Activated CD4-positive, alpha-beta T cell treated with anti-CD3 and anti-CD28 coated beads, Interleukin-2, Interleukin-6, amounts not matched to agents 100 ng/mL and 50 ng/mL, durations not matched to agents 16 hours and 8 hours (primary cell): ENCODE data around the gene MIX23.

Experiments used
- DNase-seq: peaks from one replicate; pipeline ENCODE4 v3.0.0-alpha.2; 2020

The MIX23 gene

GRCh38 chr3:122350814-122351418, 32.1 kb downstream of the MIX23 start:
- DNase-seq = no peak

GRCh38 chr3:122349171-122349570, 33.9 kb downstream of the MIX23 start:
- DNase-seq = no peak

- no peak for DNase-seq
Observed at GRCh38 chr3:122343654-122344053, 39.4 kb downstream of the MIX23 start.

DNA sequence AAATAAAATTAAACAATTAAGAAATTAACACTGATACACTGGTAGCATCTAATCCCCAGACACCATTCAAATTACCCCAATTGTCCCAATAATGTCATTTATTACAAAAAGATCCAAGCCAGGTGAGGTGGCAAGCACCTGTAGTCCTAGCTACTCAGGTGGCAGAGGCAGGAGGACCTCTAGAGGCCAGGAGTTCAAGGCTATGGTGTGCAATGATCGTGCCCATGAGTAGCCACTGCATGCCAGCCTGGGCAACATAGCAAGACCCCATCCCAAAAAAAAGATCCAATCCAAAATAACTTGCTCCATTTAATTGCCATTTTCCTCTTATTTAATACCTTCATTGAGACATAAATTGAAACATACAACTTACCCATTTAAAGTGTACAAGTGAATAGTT, 40.2 kb downstream of the MIX23 start:
- DNase-seq = no peak

GRCh38 chr3:122332551-122332950, 50.5 kb downstream of the MIX23 start:
- no peak for DNase-seq

DNA sequence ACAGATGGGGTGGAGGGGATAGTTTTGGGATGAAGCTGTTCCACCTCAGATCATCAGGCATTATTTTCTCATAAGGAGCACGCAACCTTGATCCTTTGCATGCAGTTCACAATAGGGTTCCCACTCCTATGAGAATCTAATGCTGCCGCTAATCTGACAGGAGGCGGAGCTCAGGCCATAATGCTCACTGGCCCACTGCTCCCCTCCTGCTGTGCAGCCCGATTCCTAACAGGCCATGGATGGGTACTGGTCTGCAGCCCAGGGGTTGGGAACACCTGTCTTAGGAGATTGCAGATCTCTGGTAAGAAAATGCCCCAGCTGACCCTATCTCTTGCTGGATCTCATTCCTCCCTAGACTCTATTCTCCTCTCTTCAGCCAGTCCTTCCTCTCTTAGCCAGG, 51.1 kb downstream of the MIX23 start:
- DNase-seq = no peak

DNA sequence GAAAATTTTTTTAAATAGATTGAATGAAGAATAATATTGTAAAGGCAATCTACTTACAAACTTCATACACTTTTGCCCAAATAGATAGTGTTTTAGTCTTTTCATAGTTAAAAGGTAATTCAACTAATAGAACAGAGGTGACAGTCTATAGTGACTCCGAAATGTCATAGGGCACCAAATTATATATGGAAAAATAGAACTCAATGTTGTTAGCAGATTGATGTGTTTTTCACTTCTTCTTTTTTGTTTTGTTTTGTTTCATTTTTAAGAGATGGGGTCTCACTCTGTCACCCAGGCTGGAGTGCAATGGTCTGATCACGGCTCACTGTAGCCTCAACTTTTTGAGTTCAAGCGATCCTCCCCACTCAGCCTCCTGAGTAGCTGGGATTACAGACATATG, 57.3 kb downstream of the MIX23 start:
- DNase-seq = no peak

DNA sequence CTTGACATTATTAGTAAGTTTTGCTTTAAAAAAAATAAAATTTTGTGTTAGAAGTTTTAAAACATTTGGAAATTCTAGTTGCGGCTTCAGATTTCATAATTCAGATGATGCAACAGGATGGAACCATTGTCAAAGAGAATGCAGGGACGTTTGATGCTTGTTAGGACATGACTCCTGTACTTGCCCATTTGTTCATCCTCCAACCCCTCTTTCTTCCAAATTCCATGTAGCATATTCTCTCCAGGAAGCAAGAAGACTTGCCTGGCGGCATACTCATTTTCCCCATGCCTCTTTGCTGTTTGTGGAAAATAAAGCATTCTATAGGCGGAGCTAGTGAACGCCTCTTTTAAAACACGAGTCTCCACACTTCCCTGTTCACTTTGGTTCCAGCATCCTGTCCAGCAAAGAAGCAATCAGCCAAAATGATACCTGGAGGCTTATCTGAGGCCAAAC, 58.1 kb downstream of the MIX23 start, which contains the start of gene CSTA:
CSTA (plus strand) TSS at position 378 of the 453 bp plus-strand sequence; CDS start at position 423, 45 bp downstream.
- DNase-seq = no peak

DNA sequence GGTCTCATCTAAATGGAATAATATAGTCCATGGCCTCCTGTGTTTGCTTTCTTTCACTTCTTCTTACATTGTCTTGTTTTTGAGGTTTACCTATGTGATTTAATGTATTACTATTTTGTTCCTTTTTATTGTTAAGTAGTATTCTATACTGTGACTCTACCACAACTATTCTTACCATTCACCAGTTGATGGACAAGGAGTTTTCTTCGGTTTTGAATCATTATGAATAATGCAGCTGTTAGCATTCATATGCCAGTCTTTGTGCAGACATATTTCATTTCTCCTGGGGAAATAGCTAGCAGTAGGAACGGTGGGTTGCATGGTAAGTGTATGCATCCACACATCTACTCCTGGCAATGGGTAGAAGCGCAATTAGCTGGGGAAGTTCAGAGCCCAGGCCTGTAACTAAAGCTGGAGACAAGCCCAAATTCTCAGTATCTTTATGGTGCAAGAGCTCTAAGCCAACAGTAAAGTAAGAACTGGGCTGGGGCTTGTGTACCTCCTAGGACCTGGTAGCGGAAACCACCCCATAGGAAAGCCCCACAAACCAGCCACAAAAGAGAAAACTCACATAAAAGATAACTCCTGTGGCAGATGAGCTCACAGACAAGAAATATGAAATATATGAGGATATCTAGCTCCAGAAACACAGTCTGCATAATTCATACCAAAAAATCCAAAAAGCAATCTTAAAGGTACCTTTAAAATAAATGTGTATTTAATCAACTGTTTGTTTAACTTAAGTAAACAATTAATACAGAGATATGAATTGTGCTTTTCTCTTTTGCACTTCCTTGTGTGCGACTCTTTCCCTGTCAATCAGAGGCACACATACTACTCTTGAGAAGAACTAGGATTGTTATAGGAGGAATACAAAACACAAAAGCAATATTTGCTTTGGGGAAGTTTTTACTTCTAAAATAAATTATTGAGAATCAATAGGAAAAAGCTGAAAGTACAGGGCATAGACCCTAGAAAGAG, 60.6 kb downstream of the MIX23 start:
- DNase-seq = peak; percentile 40

GRCh38 chr3:122318620-122319019, 64.4 kb downstream of the MIX23 start:
- no peak for DNase-seq

GRCh38 chr3:122316368-122316767, 66.7 kb downstream of the MIX23 start:
- DNase-seq = no peak

DNA sequence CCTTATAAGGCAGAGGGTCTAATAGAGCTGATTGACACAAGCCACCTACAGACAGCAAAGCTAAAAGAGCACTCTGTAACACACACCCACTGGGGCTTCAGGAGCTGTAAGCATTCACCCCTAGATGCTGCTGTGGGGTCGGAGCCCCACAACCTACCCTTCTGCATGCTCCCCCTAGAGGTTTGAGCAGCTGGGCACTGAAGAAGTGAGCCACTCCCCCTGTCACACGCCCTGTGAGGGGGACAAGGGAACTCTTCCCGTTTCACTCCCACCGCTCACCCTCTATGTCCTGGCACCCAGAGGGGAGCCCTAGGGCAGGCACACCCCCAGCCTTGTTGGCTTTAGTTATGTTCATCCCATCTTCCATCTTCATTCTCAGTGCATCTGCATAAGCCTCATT, 67.4 kb downstream of the MIX23 start:
- no peak for DNase-seq

GRCh38 chr3:122314228-122314876, 68.7 kb downstream of the MIX23 start:
- DNase-seq = no peak

- DNase-seq = no peak
Observed at GRCh38 chr3:122313281-122313680, 69.8 kb downstream of the MIX23 start.

DNA sequence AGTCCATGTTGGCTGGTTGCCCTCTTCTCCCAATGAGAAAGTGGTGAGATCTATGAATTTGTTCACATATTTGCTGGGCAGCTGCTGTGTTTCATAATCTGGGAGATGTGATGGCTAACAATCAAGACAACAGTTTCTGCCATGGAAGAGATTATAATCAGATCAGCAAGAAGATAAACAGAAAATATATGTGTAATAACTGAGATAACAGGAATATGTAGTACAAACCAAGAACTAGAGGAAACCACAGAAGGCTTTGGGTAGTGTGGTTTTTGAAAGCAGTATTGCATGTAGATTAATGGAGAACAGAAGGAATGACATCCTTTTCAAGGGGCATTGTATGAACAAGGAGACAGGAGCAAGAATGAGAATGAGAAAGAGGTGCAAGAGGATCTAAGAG, 70.2 kb downstream of the MIX23 start:
- DNase-seq = no peak

DNA sequence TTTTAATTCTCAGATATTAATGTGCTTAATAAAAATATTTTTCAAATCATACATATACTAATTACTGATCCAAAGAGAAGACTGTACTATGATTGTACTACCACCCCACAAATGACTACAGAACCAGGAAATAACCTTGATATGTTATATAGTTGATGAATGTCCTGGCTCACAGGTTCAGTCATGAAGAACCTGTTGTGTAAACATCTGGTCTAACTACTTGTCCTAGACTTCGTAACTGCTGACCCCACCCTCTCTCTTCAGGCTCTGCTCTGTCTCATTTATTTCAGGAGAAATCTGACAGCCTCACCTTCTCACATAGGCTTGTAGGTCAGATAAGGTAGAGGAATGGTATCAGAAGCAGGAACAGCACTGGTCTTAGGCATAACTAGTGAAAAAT, 72.7 kb downstream of the MIX23 start:
- DNase-seq = no peak
